Spleen (tissue), 11 donors: Measurements from ENCODE around the gene CDH13. TPM values are rescaled to one million over a fixed set of nuclear protein-coding genes. Genes with fewer than 3 reads are reported as not detected.

Experiments
- DNase-seq: peaks from one replicate; pipeline ENCODE4 v3.0.0-alpha.2; 2020
- H3K27ac ChIP-seq, 8 donors: fragments of 200-600 bp; sonication (generic) in 7 of 8; 1 replicate in 4 of 8; 2 replicates in 4 of 8; pipeline versions ENCODE4 v1.5.0 to v1.8.0; 2016 to 2021; ENCODE audit warnings: inconsistent platforms in 4 of 8, mild to moderate bottlenecking in 4 of 8, moderate library complexity in 1 of 8
- H3K27me3 ChIP-seq, 7 donors: fragments of 200-600 bp; sonication (generic) in 6 of 7; replicated peaks in 1 of 7; 1 replicate in 4 of 7; 2 replicates in 3 of 7; pipeline versions ENCODE4 v1.5.0 to v1.8.0; 2016 to 2021; ENCODE audit warnings: inconsistent platforms in 3 of 7, mild to moderate bottlenecking in 1 of 7
- H3K36me3 ChIP-seq, 6 donors: fragments of 200-600 bp; sonication (generic) in 5 of 6; 1 replicate in 4 of 6; 2 replicates in 2 of 6; pipeline versions ENCODE4 v1.5.0 to v1.8.0; 2016 to 2021; ENCODE audit warnings: inconsistent platforms in 2 of 6
- H3K4me1 ChIP-seq, 6 donors: fragments of 200-600 bp; sonication (generic) in 5 of 6; 1 replicate in 3 of 6; 2 replicates in 3 of 6; pipeline versions ENCODE4 v1.5.0 to v1.8.0; 2016 to 2021; ENCODE audit warnings: inconsistent platforms in 3 of 6
- H3K4me3 ChIP-seq, 8 donors: fragments of 200-600 bp; sonication (generic) in 7 of 8; 1 replicate in 4 of 8; 2 replicates in 4 of 8; pipeline versions ENCODE4 v1.5.0 to v1.8.0; 2016 to 2021; ENCODE audit warnings: inconsistent platforms in 4 of 8, mild to moderate bottlenecking in 4 of 8, moderate library complexity in 2 of 8
- H3K9me3 ChIP-seq, 8 donors: fragments of 200-600 bp; sonication (generic) in 7 of 8; 1 replicate in 4 of 8; 2 replicates in 4 of 8; pipeline versions ENCODE4 v1.5.0 to v1.8.0; 2016 to 2021; ENCODE audit warnings: inconsistent platforms in 4 of 8
- CTCF ChIP-seq, 11 experiments: fragments of 200-600 bp in 7 of 11; fragments of 450-650 bp in 4 of 11; sonication (generic) in 4 of 11; IDR thresholded peaks in 8 of 11; conservative IDR thresholded peaks in 3 of 11; 1 replicate in 7 of 11; 2 replicates in 4 of 11; pipeline versions ENCODE4 v1.4.0 to v1.8.0; 2016 to 2021; ENCODE audit warnings: antibody characterized with exemption in 11 of 11, inconsistent platforms in 4 of 11, mild to moderate bottlenecking in 1 of 11
- POLR2A ChIP-seq, 3 donors: fragments of 450-650 bp; IDR thresholded peaks; one replicate each; pipeline ENCODE4 v1.5.1; 2017; ENCODE audit warnings: antibody characterized with exemption in 3 of 3, mild to moderate bottlenecking in 1 of 3
- POLR2AphosphoS5 ChIP-seq, 3 donors: sonication (generic); formaldehyde crosslinking; IDR thresholded peaks; one replicate each; pipeline ENCODE4 v1.5.1; 2017; ENCODE audit warnings: antibody characterized with exemption in 3 of 3
- WGBS, 5 donors: extraction: QIAGEN DNeasy Blood & Tissue Kit in 3 of 5; methylation state at CpG; one replicate each; pipeline versions ENCODE4 v1.1.5 to v1.1.7; 2013 to 2018; 5-methylcytosine and 5-hydroxymethylcytosine counted together
- intact Hi-C: fragments of 100-400 bp; cut with DNase I; formaldehyde crosslinking; loops from one replicate; pipeline ENCODE4 v1.15.0; 2023; ENCODE audit warnings: low total_unique reads
- polyA plus RNA-seq, 3 donors: library from polyadenylated mRNA; stranded (reverse); fragments of 200-250 nt; gene quantifications; one replicate each; pipeline ENCODE4 v1.2.1, GENCODE V29; 2013
- total RNA-seq, 7 donors: library from RNA; depleted of rRNA in 3 of 7; stranded (reverse); fragments of >200 nt in 3 of 7; fragmentation: NEBNext Ultra II Directional in 4 of 7; extraction: Animal tissue kit (Norgen Biotek cat#: 25700) in 4 of 7; gene quantifications; one replicate each; pipeline versions ENCODE4 v1.1.0 to v1.2.1, GENCODE V29; 2016 to 2021
- donor health status: healthy with polysubstance abuse.
- donor health status: DM: no; HTN: no; CAD: no; lungs with moderate emphysema.
- donor health status: DM: no; HTN: no; CAD: no.
- donor health status: Bipolar disorder and iron deficiency.
- donor health status: healthy.
- donor health status: DM: no; HTN: no; CAD: no.
- donor health status: DM: yes; HTN: yes; CAD: no.

The CDH13 gene
- total and polyA plus RNA-seq, 10 donors: 0.13 to 4.6 (median 1.1) TPM

DNA sequence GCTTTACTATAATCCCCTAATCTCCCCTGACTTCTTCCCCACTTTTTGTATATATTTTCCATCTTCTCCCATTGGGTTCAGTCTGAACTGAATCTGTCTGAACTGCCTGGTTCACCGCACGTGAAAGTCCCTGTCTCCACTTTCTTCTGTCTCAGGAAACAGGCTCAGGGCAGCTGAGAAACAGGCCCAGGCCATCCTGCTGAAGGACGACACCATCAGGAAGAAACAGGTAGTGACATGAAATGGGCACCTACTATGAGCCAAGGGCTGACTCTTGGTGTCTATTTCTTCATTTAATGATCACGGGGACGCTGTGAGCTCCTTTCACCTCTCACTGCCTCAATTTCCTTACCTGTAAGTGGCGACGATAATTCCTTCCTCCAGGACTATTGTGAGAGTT lies 1090.5 kb downstream of the CDH13 start:
- H3K4me1 ChIP-seq: no peaks in the 10 kb centered on the region
- H3K27me3 ChIP-seq: peaks cover 0 to 3% (median 0%) of the 10 kb centered on the region in 7 donors
- intact Hi-C loops: no loop called here
- TF ChIP-seq POLR2A (IDR thresholded peaks at IDR 0.05) (no peak), POLR2AphosphoS5 (IDR thresholded peaks at IDR 0.05) (no peak), CTCF (IDR thresholded peaks at IDR 0.05 in 8 of 11, conservative IDR thresholded peaks at IDR 0.05 in 3 of 11) (no peak)
- no peak overlapping the region for H3K27ac ChIP-seq
- H3K4me3 ChIP-seq: no peak overlapping the region
- WGBS, 5 donors: 82 to 88% (median 84%) methylated on average over 7 of the region's 7 CpGs
- DNase-seq: no peak
- no peaks in the 10 kb centered on the region for H3K9me3 ChIP-seq
- H3K36me3 ChIP-seq: no peaks in the 10 kb centered on the region

DNA sequence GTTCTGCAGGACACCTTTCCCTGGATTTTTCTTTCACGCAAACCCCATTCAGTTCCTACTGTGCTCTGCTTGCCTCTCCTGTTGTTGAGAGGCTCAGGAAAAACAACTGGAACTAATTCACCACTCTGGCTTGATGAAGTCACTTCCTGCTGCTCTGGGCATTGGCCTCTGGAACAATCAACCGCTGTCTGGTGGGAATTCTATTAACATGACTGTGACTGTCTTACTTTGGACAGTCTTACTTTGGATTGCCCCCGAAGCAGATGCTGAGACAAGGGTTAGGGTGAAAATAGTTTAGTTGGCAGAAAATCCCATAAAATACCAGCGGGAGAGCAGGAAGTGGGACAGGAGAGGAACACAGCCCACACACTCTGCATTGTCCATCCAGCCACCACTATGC lies 1091.0 kb downstream of the CDH13 start:
- Histone ChIP-seq H3K36me3 (no peaks in the 10 kb centered on the region), H3K4me1 (no peaks in the 10 kb centered on the region), H3K27me3 (peaks cover 0 to 3% (median 0%) of the 10 kb centered on the region in 7 donors), H3K4me3 (no peak overlapping the region), H3K9me3 (no peaks in the 10 kb centered on the region), H3K27ac (no peak overlapping the region)
- intact Hi-C loops: no loop called here
- TF ChIP-seq POLR2AphosphoS5 (IDR thresholded peaks at IDR 0.05) (no peak), POLR2A (IDR thresholded peaks at IDR 0.05) (no peak)
- DNase-seq: no peak
- WGBS, 5 donors: 44 to 73% (median 53%) methylated on average over 4 of the region's 4 CpGs

DNA sequence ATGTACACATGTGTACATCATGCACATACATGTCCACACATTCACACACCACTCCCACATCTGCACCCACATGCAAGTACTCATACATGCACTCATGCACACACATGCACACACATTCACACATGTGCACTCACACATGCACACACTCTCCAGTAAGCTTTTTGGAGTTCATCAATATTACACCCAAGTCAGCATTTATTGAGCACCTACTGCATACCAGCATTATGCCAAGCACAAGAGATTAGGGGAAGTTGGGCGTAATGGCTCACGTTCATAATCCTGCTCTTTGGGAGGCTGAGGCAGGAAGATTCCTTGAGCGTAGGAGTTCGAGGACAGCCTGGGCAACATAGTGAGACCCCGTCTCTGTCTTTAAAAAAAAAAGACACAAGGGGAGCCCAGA lies 1093.4 kb downstream of the CDH13 start:
- no peak for DNase-seq
- Histone ChIP-seq H3K36me3 (no peaks in the 10 kb centered on the region), H3K4me1 (no peaks in the 10 kb centered on the region), H3K4me3 (no peak overlapping the region), H3K9me3 (no peaks in the 10 kb centered on the region), H3K27ac (no peak overlapping the region), H3K27me3 (peaks cover 0 to 3% (median 0%) of the 10 kb centered on the region in 7 donors)
- intact Hi-C loops: no loop called here
- TF ChIP-seq POLR2A (IDR thresholded peaks at IDR 0.05): no peak
- 81 to 94% (median 93%) methylated on average over 5 of the region's 5 CpGs for WGBS, 5 donors

DNA sequence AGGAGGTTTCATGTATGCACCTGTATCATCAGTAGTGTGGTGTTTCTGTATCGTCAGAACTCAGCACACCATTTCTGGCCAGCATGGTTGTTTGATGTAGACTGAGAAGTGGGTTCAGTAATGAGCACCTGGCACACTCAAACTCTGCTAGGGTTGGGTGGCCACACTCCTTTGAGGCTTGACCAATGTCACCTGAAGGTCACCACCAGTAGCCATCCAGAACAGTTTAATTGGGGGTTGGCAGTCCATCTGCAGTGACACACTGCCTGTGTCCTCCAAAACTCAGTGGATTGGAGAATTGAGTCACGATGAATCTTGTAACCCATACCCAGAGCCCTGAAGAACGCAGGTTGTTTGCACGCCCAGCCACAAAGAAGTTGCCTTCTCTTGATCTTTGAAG lies 1094.2 kb downstream of the CDH13 start:
- H3K36me3 ChIP-seq: no peaks in the 10 kb centered on the region
- WGBS, 5 donors: 63 to 95% (median 88%) methylated on average over 4 of the region's 4 CpGs
- H3K4me3 ChIP-seq: no peak overlapping the region
- no peak for DNase-seq
- TF ChIP-seq CTCF (IDR thresholded peaks at IDR 0.05 in 8 of 11, conservative IDR thresholded peaks at IDR 0.05 in 3 of 11): no peak
- no peak for TF ChIP-seq POLR2A (IDR thresholded peaks at IDR 0.05)
- no peak for TF ChIP-seq POLR2AphosphoS5 (IDR thresholded peaks at IDR 0.05)
- peaks cover 0 to 3% (median 0%) of the 10 kb centered on the region in 7 donors for H3K27me3 ChIP-seq
- no peak overlapping the region for H3K27ac ChIP-seq
- intact Hi-C loops: no loop called here
- no peaks in the 10 kb centered on the region for H3K4me1 ChIP-seq
- H3K9me3 ChIP-seq: no peaks in the 10 kb centered on the region

DNA sequence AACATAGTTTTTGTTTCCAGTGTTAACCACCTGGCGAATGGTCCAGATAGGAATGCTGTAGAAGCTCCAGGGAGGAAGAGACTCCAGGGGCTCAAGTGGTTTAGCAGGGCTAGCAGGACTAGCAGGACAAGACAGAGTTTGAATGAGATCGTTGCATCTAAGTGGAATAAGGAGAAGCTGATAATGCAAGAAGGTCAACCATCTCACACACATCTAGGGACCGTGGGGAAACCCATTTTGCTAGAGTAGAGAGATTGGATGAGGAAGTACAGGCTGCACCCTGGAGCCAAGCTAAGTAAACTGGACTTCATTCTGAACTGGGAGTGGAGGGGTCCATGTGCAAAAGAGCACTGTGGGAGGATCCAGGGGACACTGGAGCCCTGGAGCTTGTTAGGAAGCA lies 1094.9 kb downstream of the CDH13 start:
- intact Hi-C loops: no loop called here
- no peak overlapping the region for H3K27ac ChIP-seq
- H3K36me3 ChIP-seq: no peaks in the 10 kb centered on the region
- no peak overlapping the region for H3K4me3 ChIP-seq
- no peaks in the 10 kb centered on the region for H3K4me1 ChIP-seq
- TF ChIP-seq POLR2A (IDR thresholded peaks at IDR 0.05) (no peak), POLR2AphosphoS5 (IDR thresholded peaks at IDR 0.05) (no peak), CTCF (IDR thresholded peaks at IDR 0.05 in 8 of 11, conservative IDR thresholded peaks at IDR 0.05 in 3 of 11) (no peak)
- no peaks in the 10 kb centered on the region for H3K9me3 ChIP-seq
- WGBS, 5 donors: 49 to 78% (median 65%) methylated on average over 3 of the region's 3 CpGs
- peaks cover 0 to 3% (median 0%) of the 10 kb centered on the region in 7 donors for H3K27me3 ChIP-seq
- no peak for DNase-seq
